Measurements from ENCODE around the gene CD83.

CD83 gene

DNA sequence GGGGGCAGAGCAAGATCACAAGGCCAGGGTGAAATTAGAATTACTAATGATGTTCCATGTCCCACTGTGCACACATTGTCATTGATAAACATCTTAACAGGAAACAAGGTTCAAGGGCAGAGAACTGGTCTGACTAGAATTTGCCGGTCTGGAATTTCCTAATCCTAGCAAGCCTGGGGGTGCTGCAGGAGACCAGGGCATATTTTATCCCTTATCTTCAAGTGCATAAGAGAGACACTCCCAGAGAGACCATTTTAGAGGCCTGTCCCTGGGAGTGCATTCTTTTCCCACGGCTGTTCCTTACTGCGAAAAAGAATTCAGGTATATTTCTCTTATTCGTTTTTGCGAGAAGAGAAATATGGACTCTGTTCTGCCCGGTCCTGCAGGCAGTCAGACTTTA, 41.5 kb downstream of the CD83 start:
- TF ChIP-seq, protein P1, sequence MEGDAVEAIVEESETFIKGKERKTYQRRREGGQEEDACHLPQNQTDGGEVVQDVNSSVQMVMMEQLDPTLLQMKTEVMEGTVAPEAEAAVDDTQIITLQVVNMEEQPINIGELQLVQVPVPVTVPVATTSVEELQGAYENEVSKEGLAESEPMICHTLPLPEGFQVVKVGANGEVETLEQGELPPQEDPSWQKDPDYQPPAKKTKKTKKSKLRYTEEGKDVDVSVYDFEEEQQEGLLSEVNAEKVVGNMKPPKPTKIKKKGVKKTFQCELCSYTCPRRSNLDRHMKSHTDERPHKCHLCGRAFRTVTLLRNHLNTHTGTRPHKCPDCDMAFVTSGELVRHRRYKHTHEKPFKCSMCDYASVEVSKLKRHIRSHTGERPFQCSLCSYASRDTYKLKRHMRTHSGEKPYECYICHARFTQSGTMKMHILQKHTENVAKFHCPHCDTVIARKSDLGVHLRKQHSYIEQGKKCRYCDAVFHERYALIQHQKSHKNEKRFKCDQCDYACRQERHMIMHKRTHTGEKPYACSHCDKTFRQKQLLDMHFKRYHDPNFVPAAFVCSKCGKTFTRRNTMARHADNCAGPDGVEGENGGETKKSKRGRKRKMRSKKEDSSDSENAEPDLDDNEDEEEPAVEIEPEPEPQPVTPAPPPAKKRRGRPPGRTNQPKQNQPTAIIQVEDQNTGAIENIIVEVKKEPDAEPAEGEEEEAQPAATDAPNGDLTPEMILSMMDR (IDR thresholded peaks at IDR 0.05; ENCODE audit: low read depth, low read length, poor library complexity, severe bottlenecking) = no peak
- TF ChIP-seq EZH2phosphoT487 (IDR thresholded peaks at IDR 0.05; ENCODE audit: borderline replicate concordance, low read length) = no peak
- H3K36me3 ChIP-seq (ENCODE audit: control insufficient read depth, low read length) = no peaks in the 10 kb centered on the region
- no peak overlapping the region for H3K27ac ChIP-seq (ENCODE audit: low read depth, low read length)
- no peaks in the 10 kb centered on the region for H4K20me1 ChIP-seq (ENCODE audit: control insufficient read depth, insufficient read depth, low read depth, low read length)
- H3K79me2 ChIP-seq (ENCODE audit: control insufficient read depth, low read length) = no peaks in the 10 kb centered on the region
- no peaks in the 10 kb centered on the region for H3K9me3 ChIP-seq (ENCODE audit: control insufficient read depth, insufficient read depth, low read length)
- H3K4me3 ChIP-seq (ENCODE audit: low read length) = no peak overlapping the region
- no peaks in the 10 kb centered on the region for H3F3A ChIP-seq (ENCODE audit: control insufficient read depth, insufficient read depth)
- H3K4me1 ChIP-seq (ENCODE audit: control insufficient read depth, low read length) = peaks cover 8% of the 10 kb centered on the region; the same call in 1 of the 2 replicates
- H3K27me3 ChIP-seq (ENCODE audit: control insufficient read depth, low read length) = no peaks in the 10 kb centered on the region
- no peak overlapping the region for H3K4me2 ChIP-seq (ENCODE audit: low read length)
- H3K9me2 ChIP-seq (replicated peaks; ENCODE audit: control insufficient read depth, low read length) = no peaks in the 10 kb centered on the region

DNA sequence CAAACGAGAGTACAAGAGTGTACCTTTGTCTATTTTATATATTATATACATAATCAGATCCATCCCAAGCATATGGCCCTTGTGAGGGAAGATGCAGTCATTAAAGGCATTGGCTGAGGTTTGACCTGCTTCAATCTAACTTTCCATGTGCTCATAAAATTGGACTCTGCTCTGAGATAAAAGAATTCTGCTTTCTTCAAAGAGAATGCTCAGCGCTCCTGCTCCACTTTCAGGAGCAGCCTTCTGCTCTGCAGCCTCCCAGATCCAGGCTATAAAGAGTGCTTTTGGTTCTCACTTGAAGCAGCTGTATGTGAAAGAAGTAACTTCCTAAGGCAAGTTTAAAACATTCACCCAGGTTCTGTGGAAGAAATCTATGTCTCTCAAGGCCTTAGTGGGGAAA, 45.3 kb downstream of the CD83 start:
- no peaks in the 10 kb centered on the region for H3K9me3 ChIP-seq (ENCODE audit: control insufficient read depth, insufficient read depth, low read length)
- no peaks in the 10 kb centered on the region for H3K36me3 ChIP-seq (ENCODE audit: control insufficient read depth, low read length)
- no peak overlapping the region for H3K4me2 ChIP-seq (ENCODE audit: low read length)
- TF ChIP-seq EZH2phosphoT487 (IDR thresholded peaks at IDR 0.05; ENCODE audit: borderline replicate concordance, low read length) = no peak
- TF ChIP-seq, protein P1 (IDR thresholded peaks at IDR 0.05; ENCODE audit: low read depth, low read length, poor library complexity, severe bottlenecking) = no peak
- H3K9me2 ChIP-seq (replicated peaks; ENCODE audit: control insufficient read depth, low read length) = no peaks in the 10 kb centered on the region
- no peaks in the 10 kb centered on the region for H3K27me3 ChIP-seq (ENCODE audit: control insufficient read depth, low read length)
- no peak overlapping the region for H3K27ac ChIP-seq (ENCODE audit: low read depth, low read length)
- H4K20me1 ChIP-seq (ENCODE audit: control insufficient read depth, insufficient read depth, low read depth, low read length) = no peaks in the 10 kb centered on the region
- no peak overlapping the region for H3K4me3 ChIP-seq (ENCODE audit: low read length)
- H3F3A ChIP-seq (ENCODE audit: control insufficient read depth, insufficient read depth) = no peaks in the 10 kb centered on the region
- H3K4me1 ChIP-seq (ENCODE audit: control insufficient read depth, low read length) = no peaks in the 10 kb centered on the region
- no peaks in the 10 kb centered on the region for H3K79me2 ChIP-seq (ENCODE audit: control insufficient read depth, low read length)

DNA sequence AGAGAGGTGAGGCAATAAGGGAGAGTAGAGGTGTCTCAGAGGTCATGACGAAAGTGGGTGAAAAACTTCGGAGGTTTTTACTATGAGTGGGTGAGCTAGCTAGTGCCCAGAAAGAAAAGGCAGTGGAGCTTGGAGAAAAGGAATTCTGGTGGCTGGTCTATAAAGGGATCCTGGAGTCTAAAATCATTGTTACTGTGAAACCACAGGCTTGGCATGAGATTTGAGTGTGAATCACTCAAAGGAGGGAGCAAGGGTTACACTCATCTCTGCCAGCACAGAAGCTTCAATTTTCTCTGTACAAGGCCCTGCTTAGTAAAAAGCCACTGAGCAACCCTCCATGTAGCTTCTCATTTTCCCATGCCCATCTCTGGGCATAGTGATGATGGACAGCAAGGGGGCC, 47.5 kb downstream of the CD83 start:
- Histone ChIP-seq H4K20me1 (ENCODE audit: control insufficient read depth, insufficient read depth, low read depth, low read length) (no peaks in the 10 kb centered on the region), H3K27me3 (ENCODE audit: control insufficient read depth, low read length) (no peaks in the 10 kb centered on the region), H3K4me1 (ENCODE audit: control insufficient read depth, low read length) (no peaks in the 10 kb centered on the region), H3K4me2 (ENCODE audit: low read length) (no peak overlapping the region), H3K4me3 (ENCODE audit: low read length) (no peak overlapping the region), H3K79me2 (ENCODE audit: control insufficient read depth, low read length) (no peaks in the 10 kb centered on the region), H3K27ac (ENCODE audit: low read depth, low read length) (no peak overlapping the region), H3K9me2 (replicated peaks; ENCODE audit: control insufficient read depth, low read length) (no peaks in the 10 kb centered on the region), H3K36me3 (ENCODE audit: control insufficient read depth, low read length) (no peaks in the 10 kb centered on the region), H3K9me3 (ENCODE audit: control insufficient read depth, insufficient read depth, low read length) (peaks cover 10% of the 10 kb centered on the region), H3F3A (ENCODE audit: control insufficient read depth, insufficient read depth) (no peaks in the 10 kb centered on the region)
- no peak for TF ChIP-seq EZH2phosphoT487 (IDR thresholded peaks at IDR 0.05; ENCODE audit: borderline replicate concordance, low read length)
- TF ChIP-seq, protein P1 (IDR thresholded peaks at IDR 0.05; ENCODE audit: low read depth, low read length, poor library complexity, severe bottlenecking) = no peak

DNA sequence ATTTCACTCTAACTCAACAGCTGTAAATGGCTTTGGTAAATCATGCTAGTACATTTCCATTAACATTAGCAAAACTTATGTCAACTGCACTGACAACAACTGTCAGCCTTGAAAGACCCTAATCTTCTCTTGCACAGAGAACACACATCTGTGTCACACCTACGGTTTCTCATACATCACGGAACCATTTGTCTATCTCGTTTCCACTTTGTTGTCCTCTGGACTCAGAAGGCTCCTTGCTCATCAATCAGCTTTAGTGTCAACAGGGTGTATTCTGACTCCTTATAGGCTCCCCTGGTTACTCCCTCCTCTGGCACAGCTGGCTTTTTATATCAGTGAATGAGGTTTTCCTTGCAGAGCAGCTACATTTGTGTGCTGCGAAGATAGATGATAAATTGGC, 49.3 kb downstream of the CD83 start:
- Histone ChIP-seq H3K79me2 (ENCODE audit: control insufficient read depth, low read length) (no peaks in the 10 kb centered on the region), H3K4me2 (ENCODE audit: low read length) (no peak overlapping the region), H3K4me1 (ENCODE audit: control insufficient read depth, low read length) (no peaks in the 10 kb centered on the region), H3F3A (ENCODE audit: control insufficient read depth, insufficient read depth) (no peaks in the 10 kb centered on the region), H3K36me3 (ENCODE audit: control insufficient read depth, low read length) (no peaks in the 10 kb centered on the region), H3K27me3 (ENCODE audit: control insufficient read depth, low read length) (no peaks in the 10 kb centered on the region), H3K4me3 (ENCODE audit: low read length) (no peak overlapping the region), H3K9me2 (replicated peaks; ENCODE audit: control insufficient read depth, low read length) (no peaks in the 10 kb centered on the region), H3K27ac (ENCODE audit: low read depth, low read length) (no peak overlapping the region), H4K20me1 (ENCODE audit: control insufficient read depth, insufficient read depth, low read depth, low read length) (no peaks in the 10 kb centered on the region), H3K9me3 (ENCODE audit: control insufficient read depth, insufficient read depth, low read length) (peaks cover 14% of the 10 kb centered on the region)
- TF ChIP-seq, protein P1 (IDR thresholded peaks at IDR 0.05; ENCODE audit: low read depth, low read length, poor library complexity, severe bottlenecking) = no peak
- no peak for TF ChIP-seq EZH2phosphoT487 (IDR thresholded peaks at IDR 0.05; ENCODE audit: borderline replicate concordance, low read length)

Data from DOHH2 (cell line).